ENCODE results near the gene BACH2.

- TF ChIP-seq, protein P1, sequence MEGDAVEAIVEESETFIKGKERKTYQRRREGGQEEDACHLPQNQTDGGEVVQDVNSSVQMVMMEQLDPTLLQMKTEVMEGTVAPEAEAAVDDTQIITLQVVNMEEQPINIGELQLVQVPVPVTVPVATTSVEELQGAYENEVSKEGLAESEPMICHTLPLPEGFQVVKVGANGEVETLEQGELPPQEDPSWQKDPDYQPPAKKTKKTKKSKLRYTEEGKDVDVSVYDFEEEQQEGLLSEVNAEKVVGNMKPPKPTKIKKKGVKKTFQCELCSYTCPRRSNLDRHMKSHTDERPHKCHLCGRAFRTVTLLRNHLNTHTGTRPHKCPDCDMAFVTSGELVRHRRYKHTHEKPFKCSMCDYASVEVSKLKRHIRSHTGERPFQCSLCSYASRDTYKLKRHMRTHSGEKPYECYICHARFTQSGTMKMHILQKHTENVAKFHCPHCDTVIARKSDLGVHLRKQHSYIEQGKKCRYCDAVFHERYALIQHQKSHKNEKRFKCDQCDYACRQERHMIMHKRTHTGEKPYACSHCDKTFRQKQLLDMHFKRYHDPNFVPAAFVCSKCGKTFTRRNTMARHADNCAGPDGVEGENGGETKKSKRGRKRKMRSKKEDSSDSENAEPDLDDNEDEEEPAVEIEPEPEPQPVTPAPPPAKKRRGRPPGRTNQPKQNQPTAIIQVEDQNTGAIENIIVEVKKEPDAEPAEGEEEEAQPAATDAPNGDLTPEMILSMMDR (optimal IDR thresholded peaks at IDR 0.05 in 1 of 3, IDR thresholded peaks at IDR 0.05 in 1 of 3, conservative IDR thresholded peaks at IDR 0.05 in 1 of 3; ENCODE audit: extremely low read depth in 1 of 3, insufficient read depth in 2 of 3, low read length in 3 of 3): no peak
- no peak for TF ChIP-seq EZH2 (IDR thresholded peaks at IDR 0.05; ENCODE audit: low read length)
Measured at GRCh38 chr6:90049295-90049694, 247.3 kb downstream of the BACH2 start.

Data from keratinocyte (primary cell).